Kidney capillary endothelial cell (primary cell): Measurements from ENCODE around the gene PCSK6.
"Not testable (repeated sequence)": the region's sequence is repeated elsewhere in the genome, so short reads cannot be mapped to it uniquely, and the experiment has no call there.

Experiments used
- DNase-seq: peaks from one replicate; pipeline ENCODE4 v3.0.0-alpha.2; 2018; ENCODE audit warnings: low spot score

The PCSK6 gene

DNA sequence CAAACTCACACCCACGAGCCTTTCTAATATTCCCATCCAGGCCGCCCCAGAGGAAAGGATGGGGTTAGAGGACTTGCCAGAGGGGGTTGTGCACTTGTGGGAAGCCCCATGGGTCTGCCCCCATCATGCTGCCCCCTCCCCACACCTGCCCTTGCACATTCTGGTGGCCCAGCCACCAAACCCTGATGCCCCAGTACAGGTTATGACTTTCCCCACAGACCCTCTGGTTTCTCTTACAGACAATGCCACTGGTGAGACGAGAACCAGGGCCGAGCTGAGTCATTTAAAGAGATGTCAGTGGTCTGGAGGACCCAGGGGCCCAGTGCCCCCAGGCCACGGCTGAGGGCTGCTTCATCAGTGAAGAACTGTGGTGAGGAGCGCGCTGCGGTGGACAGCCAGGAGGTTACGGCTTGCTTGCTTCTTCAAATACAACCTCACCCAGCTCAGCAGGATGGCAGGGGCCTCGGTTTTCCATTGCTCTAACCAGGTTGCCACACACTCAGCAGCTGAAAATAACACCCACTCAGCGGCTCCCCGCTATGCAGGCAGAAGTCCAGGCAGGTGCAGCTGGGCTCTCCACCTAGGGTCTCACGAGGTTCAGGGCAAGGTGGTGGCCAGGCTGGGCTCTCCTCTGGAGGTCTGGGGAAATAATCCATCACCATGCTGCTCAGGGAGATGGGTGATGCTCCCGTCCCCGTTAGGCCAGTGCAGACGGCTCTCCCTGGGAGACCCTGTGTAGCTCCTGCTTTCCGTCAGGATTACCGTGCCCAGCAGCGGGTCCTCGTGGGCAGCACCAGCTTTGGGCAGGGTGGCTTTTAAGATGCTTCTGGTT lies 180.7 kb downstream of the PCSK6 start:
- no peak for DNase-seq

GRCh38 chr15:101307897-101308603 lies 181.5 kb downstream of the PCSK6 start:
- no peak for DNase-seq

DNA sequence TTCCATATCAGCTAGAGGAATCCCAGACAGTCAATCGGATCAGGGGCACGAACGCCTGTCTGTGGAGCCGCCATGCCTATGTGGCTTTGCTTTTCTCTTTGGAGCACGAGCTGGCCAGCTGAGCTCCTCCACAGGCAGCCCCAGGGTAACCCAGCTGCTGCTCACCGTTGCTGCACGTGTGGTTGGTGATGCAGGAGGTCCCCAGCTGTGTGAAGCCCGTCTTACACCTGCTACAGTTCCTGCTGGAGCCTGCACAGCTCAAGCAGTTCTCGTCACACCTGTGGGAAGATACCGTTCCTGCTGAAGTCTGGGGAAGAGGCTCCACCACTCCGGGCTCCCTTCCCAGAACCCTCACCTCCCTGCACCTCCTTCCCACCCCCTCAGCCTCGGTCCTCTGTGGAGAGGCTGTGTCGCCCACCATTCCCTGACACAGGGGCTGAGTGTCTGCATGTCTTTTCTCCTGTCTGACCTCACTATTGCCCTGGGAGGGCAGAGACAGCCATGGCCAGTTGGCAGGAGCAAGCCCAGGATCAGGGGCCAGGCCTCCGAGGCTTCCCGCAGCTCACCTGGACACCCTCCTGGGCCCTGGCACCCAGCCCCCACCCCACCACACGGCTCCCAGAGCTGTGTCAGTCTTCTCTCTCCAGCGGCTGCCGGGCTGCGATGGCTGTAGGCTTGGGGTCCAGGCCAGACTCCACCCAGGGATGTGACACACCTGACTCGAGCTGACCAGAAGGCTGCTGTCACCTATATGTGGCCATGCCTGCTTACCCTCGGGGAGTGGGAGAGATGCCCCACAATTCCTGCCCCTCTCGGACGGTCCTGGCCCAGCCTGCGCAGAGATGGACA lies 182.2 kb downstream of the PCSK6 start:
- no peak for DNase-seq

DNA sequence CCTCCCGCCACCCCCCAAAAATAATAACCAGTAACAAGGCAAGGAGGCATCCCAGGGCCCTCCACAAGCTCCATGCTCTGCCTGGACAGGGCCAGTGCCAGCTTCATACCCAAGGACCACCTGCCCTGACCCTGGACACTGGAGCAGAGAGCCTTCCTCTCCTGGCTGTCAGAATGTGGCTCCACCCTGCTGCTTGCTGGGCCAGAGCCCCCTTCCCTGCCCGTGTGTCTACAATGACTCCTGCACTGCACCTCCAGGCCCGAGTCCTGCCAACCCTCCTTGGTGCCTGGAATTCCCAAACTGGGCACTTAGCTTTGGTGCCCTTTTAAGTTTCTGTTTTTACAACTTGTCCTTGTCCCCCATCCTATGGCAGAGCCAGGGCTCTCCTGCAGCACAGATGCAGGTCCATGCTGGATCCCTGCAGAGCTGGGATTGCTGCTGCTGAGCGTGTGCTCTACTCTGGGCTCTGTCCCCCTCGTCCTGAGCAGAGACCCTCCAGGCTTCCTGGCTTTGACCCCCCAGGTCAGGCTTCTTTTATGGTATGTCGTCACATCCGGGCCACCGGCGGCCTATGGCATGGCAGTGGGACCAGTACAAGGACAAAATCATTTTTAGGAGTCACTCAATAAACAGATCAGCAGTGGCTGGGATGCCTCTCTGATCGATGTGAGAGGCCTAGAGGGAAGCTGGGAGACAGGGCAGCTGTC lies 183.0 kb downstream of the PCSK6 start:
- no peak for DNase-seq

DNA sequence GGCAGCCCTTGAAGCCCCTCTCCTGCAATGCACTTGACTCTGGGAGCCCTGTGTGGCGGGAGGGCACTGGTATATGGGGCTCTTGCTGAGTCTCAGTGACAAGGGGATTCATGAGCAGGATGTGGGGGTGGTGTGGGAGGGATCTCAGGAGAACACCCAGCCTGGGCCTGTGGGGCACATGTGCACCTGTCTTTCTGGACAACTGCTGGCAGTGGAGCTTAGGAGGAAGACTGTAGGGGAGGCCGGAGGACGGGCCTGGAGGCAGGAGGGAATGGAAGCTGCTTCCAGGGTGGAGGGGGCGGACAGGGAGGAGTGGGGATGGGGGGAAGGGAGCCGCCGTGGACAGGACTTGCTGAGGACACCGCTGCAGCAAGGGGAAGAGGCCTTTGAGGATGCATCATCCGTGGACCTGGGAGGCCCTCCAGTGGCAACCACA lies 183.7 kb downstream of the PCSK6 start:
- no peak for DNase-seq

DNA sequence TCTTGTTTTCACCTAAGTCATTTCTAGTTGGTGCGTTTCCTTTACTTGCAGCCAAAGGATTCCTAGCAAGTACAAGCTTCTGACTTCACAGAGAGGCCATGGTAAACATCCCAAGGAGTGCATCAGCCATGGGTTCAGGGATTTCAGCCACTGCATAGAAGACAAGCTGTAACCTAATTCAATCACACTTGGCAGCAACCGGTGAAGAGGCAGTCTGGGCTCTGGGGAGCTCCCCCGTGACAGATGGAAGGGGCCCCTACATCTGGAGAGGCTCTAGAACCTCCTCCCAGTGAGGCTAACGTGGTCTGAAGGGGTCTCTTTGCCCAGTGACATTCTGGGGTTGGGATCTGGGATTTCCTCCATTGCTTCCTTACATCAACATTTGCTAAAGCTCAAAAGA lies 186.1 kb downstream of the PCSK6 start:
- DNase-seq: no peak

- no peak for DNase-seq
Measured at GRCh38 chr15:101296418-101297405, 192.8 kb downstream of the PCSK6 start.

- DNase-seq: no peak
Measured at GRCh38 chr15:101295607-101296161, 193.8 kb downstream of the PCSK6 start.

DNA sequence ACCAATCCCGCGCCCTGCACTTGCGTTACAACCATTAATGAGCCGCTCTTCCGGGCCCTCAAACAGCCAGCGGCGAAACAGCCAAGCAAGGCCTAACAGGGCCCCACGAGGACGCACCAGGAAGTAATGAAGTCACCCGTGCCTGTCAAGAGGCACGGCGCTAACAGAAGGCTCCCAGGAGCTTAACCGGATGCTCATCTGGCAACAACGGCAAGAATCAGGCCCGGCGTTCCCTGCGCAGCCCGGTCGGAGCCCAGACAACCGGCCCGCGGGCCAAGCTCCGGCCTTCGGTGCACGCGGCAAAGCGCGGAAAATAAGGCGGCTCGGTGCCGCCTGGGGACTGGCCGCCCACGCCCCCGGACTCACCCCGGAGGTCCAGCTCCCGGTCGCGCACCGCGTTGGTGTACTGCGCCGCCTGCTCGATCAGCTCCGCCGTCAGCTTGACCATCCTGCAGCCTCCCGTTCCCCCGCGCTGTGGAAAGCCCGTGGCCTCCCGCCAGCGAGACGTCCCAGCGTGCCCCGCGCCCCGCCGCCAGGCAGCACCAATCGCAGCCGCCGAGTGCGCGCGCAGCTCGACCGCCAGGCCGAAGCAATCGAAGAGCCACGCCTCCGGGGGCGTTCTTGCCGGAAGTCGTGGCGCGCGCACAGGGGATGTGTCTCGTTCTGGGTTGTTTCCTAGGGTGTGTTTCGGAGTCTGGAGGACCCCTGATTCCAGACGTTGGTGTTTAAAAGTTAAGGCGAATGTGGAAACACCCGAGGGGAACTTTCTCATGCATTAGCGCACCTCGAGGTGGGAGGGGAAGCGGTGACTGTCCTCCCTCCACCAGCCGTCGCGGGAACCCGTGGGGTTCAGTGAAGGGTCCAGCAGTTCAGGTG lies 194.5 kb downstream of the PCSK6 start, which contains the start of gene SNRPA1:
TSS of gene SNRPA1 (minus strand) at position 518 of the 876 bp plus-strand sequence. CDS start at position 448, 70 bp downstream.
- DNase-seq: peak; percentile 95

DNA sequence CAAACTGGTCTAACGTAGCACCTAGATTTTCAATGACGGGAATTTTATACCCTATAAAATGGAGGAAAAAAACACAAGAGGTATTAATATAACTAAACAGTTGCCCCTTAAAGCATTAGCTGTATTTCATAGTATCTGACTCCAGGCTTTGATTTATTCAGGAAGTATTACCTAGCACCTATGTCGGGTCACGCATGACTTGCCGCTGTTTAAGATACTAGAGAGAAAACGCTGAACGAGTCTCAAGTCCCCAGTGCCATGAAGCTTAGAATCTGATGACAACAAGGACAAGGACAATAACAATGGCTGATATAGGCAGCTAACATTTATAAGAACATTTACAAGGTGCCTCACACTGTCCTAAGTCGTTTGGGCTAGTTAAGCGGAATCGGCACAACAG lies 196.4 kb downstream of the PCSK6 start:
- no peak for DNase-seq

DNA sequence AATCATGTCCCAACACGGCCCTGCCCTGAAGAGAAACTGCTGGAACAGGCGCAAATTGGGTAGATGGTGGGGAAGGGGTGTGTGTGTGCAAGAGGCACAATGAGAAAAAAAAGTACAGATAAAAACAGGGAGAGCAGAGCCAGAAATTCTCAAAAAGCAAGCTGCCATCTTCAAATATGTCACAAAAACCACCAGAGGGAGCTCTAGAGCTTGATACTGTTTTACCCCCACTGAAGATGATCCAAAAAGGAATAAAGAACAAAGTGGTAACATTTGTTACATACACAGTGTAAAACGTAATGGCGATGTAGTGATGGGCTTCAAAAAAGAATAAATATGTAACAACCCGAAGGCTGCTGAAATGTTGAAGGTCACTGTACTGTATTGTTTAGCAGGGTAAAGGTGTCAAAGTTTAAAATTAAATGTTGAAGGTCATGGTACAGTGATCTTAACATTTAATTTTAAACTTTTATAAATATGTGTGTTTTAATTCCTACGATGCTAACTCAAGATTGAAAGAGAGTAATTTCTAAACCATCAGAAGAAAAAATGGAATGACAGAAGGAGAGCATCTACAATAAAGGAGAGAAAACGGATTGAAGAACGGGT lies 200.5 kb downstream of the PCSK6 start:
- DNase-seq: peak; percentile 48

- not testable (repeated sequence) for DNase-seq
Measured at GRCh38 chr15:101287342-101287741, 202.2 kb downstream of the PCSK6 start.

DNA sequence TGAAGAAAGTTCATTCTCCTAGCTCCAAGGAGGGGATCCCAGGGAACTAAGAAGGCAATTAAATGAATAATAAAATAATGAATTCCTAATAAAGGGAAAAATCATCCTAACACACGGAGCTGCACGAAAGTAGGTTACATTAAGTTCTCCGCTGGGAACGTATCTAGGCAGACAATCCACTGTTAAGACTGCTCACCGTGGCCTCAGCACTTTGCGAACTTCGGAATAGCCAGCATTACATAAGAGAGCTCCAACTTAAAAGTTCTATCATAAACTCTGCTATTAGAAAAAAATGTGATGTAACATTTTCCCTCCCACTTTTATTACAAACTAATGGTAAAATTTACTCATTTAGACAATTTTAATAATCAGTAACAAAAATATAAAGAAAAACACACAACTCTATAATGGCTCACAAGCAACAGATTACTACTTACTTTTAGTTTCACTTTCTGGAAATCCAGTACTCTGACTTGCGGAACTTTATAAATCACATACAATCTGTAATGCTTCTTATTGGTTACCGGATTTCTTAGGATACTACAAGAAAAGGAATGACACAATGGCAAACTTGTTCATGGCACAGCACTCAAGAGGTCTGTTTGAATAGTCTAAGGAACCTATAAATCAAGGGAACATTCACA lies 202.9 kb downstream of the PCSK6 start:
- no peak for DNase-seq

DNA sequence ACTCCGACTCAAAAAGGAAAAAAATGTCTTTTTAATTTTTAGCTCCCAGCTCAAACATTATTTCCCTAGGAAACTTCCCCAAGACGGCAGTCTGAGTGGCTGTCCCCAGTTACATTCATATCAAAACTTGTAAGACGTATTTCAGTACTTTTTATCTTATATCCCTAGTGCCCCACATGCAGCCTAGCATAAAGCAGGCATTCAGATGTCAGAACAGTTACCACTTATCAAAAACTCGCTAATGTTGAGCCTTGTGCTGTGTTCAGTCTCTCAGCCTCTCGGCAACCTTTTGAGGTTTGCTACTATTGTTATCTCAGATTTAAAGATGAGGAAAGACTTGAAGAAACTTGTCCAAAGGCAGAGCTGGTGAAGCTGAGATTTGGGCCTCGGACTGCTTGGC lies 205.6 kb downstream of the PCSK6 start:
- no peak for DNase-seq

GRCh38 chr15:101280007-101280406 lies 209.5 kb downstream of the PCSK6 start:
- DNase-seq: no peak

GRCh38 chr15:101277943-101278564 lies 211.5 kb downstream of the PCSK6 start:
- no peak for DNase-seq

GRCh38 chr15:101277038-101277822 lies 212.3 kb downstream of the PCSK6 start, which contains the start of gene SELENOS:
Gene SELENOS, minus strand, starts transcription at chr15:101277485. Its CDS starts 68 bp downstream, at chr15:101277417.
- DNase-seq: peak; percentile 81
